Smooth muscle cell of the brain vasculature (primary cell): ENCODE data around the gene MS4A12.
"Not testable (repeated sequence)": the region's sequence is repeated elsewhere in the genome, so short reads cannot be mapped to it uniquely, and the experiment has no call there.

Experiments
- DNase-seq: peaks from one replicate; pipeline ENCODE4 v3.0.0-alpha.2; 2012; ENCODE audit warnings: low read depth, low spot score

MS4A12 gene

GRCh38 chr11:60492488-60493009, at the start of gene MS4A12:
Gene MS4A12, plus strand, starts transcription at chr11:60492778. Its CDS starts 4,541 bp downstream, at chr11:60497319.
- DNase-seq = no peak

GRCh38 chr11:60447070-60447469, 45.5 kb upstream of the MS4A12 start:
- no peak for DNase-seq

- no peak for DNase-seq
Measured at GRCh38 chr11:60447846-60448245, 44.7 kb upstream of the MS4A12 start.

DNA sequence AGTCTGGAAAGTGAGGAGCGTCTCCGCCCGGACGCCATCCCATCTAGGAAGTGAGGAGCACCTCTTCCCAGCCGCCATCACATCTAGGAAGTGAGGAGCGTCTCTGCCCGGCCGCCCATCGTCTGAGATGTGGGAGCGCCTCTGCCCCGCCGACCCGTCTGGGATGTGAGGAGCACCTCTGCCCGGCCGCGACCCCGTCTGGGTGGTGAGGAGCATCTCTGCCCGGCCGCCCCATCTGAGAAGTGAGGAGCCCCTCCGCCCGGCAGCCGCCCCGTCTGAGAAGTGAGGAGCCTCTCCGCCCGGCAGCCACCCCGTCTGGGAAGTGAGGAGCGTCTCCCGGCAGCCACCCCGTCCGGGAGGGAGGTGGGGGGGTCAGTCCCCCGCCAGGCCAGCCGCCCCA, 41.4 kb upstream of the MS4A12 start:
- not testable (repeated sequence) for DNase-seq

DNA sequence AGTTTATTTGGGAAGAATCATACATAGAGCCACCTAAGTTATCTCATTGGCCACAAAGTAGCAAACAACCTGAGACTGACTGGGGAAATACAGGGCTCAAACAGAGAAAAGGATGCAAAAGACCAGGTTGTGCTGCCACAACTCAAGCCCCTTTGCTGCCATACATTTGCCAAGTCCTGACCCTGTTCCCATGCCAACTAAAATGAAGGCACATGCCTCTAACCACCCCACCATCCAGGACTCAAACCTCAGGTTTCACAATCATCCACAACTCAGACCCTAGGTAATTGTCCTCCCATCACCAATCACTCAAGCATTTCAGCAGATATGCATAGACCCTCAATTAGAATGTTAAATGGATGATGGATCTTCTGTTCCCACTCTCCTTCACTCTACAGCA, 38.4 kb upstream of the MS4A12 start:
- no peak for DNase-seq

GRCh38 chr11:60455531-60456042, 37.0 kb upstream of the MS4A12 start, which contains the start of gene MS4A1:
Gene MS4A1, plus strand, starts transcription at chr11:60455847. Its CDS starts 6,528 bp downstream, at chr11:60462375.
- DNase-seq = no peak

DNA sequence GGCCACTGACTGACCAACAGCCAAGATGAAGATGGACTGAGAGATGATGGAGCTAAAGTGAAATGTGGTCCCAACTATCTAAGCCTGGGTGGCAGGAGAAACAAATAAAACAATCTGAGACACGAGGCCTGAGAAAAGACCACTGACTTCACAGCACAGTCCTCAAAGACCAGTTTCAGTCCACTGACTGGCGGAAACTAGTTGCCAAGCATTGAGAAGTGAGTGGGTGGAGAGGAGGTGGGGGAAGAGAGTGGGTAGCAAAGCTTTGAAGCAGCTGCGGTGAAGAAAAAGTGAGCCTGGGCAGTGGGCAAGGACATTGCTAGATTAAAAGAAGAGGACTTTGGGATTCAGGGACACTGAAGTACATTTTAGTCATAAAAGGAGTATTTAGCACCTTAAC, 35.0 kb upstream of the MS4A12 start:
- no peak for DNase-seq

GRCh38 chr11:60459345-60459744, 33.2 kb upstream of the MS4A12 start:
- DNase-seq = no peak

DNA sequence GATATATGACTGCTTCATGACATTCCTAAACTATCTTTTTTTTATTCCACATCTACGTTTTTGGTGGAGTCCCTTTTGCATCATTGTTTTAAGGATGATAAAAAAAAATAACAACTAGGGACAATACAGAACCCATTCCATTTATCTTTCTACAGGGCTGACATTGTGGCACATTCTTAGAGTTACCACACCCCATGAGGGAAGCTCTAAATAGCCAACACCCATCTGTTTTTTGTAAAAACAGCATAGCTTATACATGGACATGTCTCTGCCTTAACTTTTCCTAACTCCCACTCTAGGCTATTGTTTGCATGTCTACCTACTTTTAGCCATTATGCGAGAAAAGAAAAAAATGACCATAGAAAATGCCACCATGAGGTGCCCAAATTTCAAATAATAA, 23.7 kb upstream of the MS4A12 start:
- DNase-seq = no peak

DNA sequence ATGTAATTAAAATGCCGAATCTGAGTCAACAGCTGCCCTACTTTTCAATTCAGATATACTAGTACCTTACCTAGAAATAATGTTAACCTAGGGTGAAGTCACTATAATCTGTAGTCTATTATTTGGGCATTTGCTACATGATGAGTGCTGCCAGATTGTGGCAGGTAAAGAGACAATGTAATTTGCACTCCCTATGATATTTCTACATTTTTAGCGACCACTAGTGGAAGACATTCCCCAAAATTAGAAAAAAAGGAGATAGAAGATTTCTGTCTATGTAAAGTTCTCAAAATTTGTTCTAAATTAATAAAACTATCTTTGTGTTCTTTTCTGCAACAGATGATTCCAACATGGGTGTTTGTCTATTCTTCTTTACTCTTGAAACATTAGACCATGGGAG, 22.9 kb upstream of the MS4A12 start:
- no peak for DNase-seq

GRCh38 chr11:60477035-60477445, 15.5 kb upstream of the MS4A12 start:
- no peak for DNase-seq

DNA sequence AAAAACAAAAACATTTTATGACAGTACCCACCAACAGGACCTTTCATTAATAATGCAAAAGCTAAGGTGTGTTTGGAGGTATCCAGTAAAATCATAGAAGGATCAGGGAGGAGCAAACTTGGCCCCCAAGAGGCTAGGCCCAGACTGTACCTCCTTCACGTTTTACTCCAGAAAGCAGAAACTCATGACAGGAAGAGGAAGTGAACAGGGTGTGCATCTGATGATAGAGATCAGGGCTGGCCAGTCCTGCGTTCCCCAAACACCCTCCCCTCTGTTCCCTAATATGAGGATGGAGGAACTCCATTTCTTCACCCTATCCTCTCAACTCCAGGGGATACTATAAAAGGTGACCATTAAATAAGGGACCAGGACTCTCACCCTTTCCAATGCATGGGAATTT, 10.2 kb upstream of the MS4A12 start:
- DNase-seq = no peak

DNA sequence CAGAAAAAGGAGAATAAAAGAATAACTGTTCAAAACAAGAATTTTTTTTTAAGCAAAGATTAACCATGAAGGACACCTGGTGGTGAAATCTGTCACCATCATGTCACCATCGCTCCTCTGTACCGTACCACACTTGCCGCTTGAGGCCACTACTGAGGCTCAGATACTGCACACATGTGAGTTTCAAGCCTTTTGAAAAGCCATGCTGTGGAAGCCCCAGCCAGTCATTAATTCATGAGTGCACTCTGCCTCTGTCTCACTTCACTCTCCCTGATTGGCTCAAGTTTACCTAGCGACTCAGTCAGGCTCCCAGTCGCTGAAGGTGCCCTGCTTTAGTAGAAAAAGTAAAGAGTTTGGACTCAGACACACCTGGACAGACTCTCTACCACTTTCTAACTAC, 6.6 kb upstream of the MS4A12 start:
- no peak for DNase-seq

- no peak for DNase-seq
Measured at GRCh38 chr11:60493454-60493853, 876 bp downstream of the MS4A12 start.

- DNase-seq = no peak
Measured at GRCh38 chr11:60498399-60498798, 5.8 kb downstream of the MS4A12 start.

DNA sequence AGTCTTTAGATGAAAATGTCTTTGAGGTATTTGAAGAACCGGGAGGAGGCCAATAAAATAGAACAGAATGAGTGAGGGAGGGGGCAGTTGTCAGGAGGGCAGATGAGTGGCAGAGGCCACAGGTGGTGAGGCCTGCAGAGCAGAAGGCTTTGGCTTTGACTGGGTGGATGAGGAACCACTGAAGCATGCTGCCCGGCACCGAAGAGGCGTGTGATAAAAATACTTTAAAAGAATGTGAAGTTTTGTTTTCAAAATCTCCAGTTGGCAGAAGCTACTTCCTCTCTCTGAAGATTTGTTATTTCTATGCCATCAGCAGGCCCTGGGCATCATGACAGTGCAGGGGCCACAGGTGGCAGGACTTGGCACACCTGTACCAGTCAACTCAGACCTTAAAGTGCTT, 6.3 kb downstream of the MS4A12 start:
- DNase-seq = no peak

- DNase-seq = no peak
Measured at GRCh38 chr11:60500276-60500910, 7.8 kb downstream of the MS4A12 start.

DNA sequence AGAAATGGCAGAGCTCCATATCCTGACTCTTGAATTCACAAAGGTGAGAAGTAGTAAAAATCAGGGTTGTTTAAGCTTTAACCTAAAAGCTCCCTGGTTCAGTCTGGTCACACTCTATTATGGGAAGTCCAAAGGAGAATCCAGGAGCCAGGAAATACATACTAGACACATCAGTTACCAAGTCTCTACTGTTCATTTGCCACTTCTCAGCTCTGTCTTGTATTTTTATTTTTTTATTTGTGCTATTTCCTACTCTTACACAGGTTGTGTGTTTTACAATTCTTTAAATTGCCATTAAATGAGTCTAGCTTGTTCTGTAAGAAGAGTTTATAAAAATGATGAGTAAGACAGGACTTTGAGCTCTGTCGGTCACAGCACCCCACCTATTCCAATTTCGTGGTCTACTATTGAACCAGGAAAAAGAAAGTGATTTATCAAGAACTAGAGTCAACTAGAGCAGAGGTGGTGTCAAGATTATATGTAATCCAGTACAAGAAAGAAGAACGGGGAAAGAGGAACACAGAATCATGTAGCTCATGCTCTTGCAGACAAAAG, 9.7 kb downstream of the MS4A12 start:
- no peak for DNase-seq

GRCh38 chr11:60504219-60504905, 11.8 kb downstream of the MS4A12 start:
- no peak for DNase-seq

DNA sequence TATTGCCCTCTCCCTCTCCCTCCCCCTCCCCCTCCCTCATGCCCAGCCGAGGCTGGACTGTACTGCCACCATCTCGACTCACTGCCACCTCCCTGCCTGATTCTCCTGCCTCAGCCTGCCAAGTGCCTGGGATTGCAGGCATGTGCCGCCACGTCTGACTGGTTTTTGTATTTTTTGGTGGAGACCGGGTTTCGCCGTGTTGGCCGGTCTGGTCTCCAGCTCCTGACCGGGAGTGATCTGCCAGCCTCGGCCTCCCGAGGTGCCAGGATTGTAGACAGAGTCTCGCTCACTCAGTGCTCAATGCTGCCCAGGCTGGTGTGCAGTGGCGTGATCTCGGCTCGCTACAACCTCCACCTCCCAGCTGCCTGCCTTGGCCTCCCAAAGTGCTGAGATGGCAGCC, 17.0 kb downstream of the MS4A12 start:
- DNase-seq = not testable (repeated sequence)

- not testable (repeated sequence) for DNase-seq
Measured at GRCh38 chr11:60510209-60510608, 17.6 kb downstream of the MS4A12 start.

DNA sequence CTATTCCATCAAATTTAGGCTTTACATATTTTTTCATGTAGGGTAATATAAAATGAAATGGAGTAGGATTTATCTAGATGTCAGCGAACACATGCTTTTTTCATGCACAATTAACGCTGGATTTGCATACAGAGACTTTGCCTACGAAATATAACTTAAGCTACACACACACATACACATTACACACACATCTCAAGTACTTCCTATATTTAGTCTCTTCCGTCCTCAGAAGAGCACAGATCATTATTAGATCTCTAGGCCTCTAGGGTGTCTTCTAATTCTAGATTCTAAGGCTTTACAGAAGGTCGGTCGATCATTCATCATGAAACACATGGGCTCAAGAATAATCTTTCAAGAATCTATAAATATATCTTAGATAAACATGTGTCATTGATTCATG, 18.8 kb downstream of the MS4A12 start:
- DNase-seq = no peak
